Measurements from ENCODE around the gene HRH3. TPM values are rescaled to one million over a fixed set of nuclear protein-coding genes. Genes with fewer than 3 reads are reported as not detected.

HRH3 gene
- total RNA-seq, 1 donor from 2014 or later: 0.07 TPM

GRCh38 chr20:62237801-62238568, 17.9 kb upstream of the HRH3 start, which contains the start of gene OSBPL2:
Gene OSBPL2 (plus strand): TSS chr20:62238521. CDS start chr20:62256185, 17,664 bp downstream.
- peaks cover 9% of the 10 kb centered on the region for H3K4me1 ChIP-seq (ENCODE audit: insufficient read depth, low read length)
- H3K27ac Mint-ChIP-seq (ENCODE audit: unreplicated experiment): peak within 1 kb of the TSS; percentile 66
- peaks cover 40% of the 10 kb centered on the region for H4K20me1 ChIP-seq (ENCODE audit: insufficient read depth, low read length)
- peaks cover 4% of the 10 kb centered on the region for H3K27me3 Mint-ChIP-seq (ENCODE audit: low read depth, unreplicated experiment)
- H2AFZ ChIP-seq (ENCODE audit: low read depth, low read length): peak within 1 kb of the TSS; percentile 74
- peaks cover 40% of the 10 kb centered on the region for H3K79me2 ChIP-seq (ENCODE audit: insufficient read depth, low read length)
- H3K4me2 ChIP-seq (ENCODE audit: low read length): peak within 1 kb of the TSS; percentile 86
- no peaks in the 10 kb centered on the region for H3K27me3 ChIP-seq (ENCODE audit: insufficient read depth, low read length)
- peaks cover 3% of the 10 kb centered on the region for H3K9me3 Mint-ChIP-seq (ENCODE audit: unreplicated experiment)
- H3K4me1 Mint-ChIP-seq (ENCODE audit: low read depth, unreplicated experiment): peaks cover 10% of the 10 kb centered on the region
- TF ChIP-seq CTCF (IDR thresholded peaks at IDR 0.05; ENCODE audit: insufficient read depth, low read depth, low read length) (no peak), EZH2 (IDR thresholded peaks at IDR 0.05; ENCODE audit: insufficient read depth, low read length) (no peak)
- H3K4me3 Mint-ChIP-seq (ENCODE audit: unreplicated experiment): peak within 1 kb of the TSS; percentile 92
- H3K4me3 ChIP-seq (ENCODE audit: insufficient read depth, low read depth, low read length): peak within 1 kb of the TSS; percentile 67
- peaks cover 11% of the 10 kb centered on the region for H3K36me3 Mint-ChIP-seq (ENCODE audit: low read depth, unreplicated experiment)
- no peaks in the 10 kb centered on the region for H3K36me3 ChIP-seq (ENCODE audit: insufficient read depth, low read length)
- FAIRE-seq (no peak), DNase-seq (ENCODE audit: low read depth) (peak; percentile 89)
- H3K9ac ChIP-seq (ENCODE audit: low read length): peak within 1 kb of the TSS; percentile 79
- peaks cover 3% of the 10 kb centered on the region for H3K9me3 ChIP-seq (ENCODE audit: insufficient read depth, low read depth, low read length)
- no peak within 1 kb of the TSS for H3K27ac ChIP-seq (ENCODE audit: low read depth, low read length)

GRCh38 chr20:62237514-62237800, 17.4 kb upstream of the HRH3 start:
- Mint-ChIP-seq H3K27ac (ENCODE audit: unreplicated experiment) (peak overlapping the region; percentile 62), H3K9me3 (ENCODE audit: unreplicated experiment) (peaks cover 3% of the 10 kb centered on the region)

More at GRCh38 chr20:62237514-62237800, 17.4 kb upstream of the HRH3 start:
- Mint-ChIP-seq H3K36me3 (ENCODE audit: low read depth, unreplicated experiment) (peaks cover 11% of the 10 kb centered on the region), H3K27me3 (ENCODE audit: low read depth, unreplicated experiment) (peaks cover 4% of the 10 kb centered on the region), H3K4me1 (ENCODE audit: low read depth, unreplicated experiment) (peaks cover 9% of the 10 kb centered on the region), H3K4me3 (ENCODE audit: unreplicated experiment) (peak overlapping the region; percentile 84)
- Histone ChIP-seq H3K4me3 (ENCODE audit: insufficient read depth, low read depth, low read length) (peak overlapping the region; percentile 52), H3K27ac (ENCODE audit: low read depth, low read length) (no peak overlapping the region), H3K79me2 (ENCODE audit: insufficient read depth, low read length) (peaks cover 35% of the 10 kb centered on the region), H3K27me3 (ENCODE audit: insufficient read depth, low read length) (no peaks in the 10 kb centered on the region), H3K9me3 (ENCODE audit: insufficient read depth, low read depth, low read length) (peaks cover 3% of the 10 kb centered on the region), H4K20me1 (ENCODE audit: insufficient read depth, low read length) (peaks cover 35% of the 10 kb centered on the region), H3K4me1 (ENCODE audit: insufficient read depth, low read length) (peaks cover 9% of the 10 kb centered on the region), H3K36me3 (ENCODE audit: insufficient read depth, low read length) (no peaks in the 10 kb centered on the region), H3K9ac (ENCODE audit: low read length) (no peak overlapping the region), H2AFZ (ENCODE audit: low read depth, low read length) (peak overlapping the region; percentile 74), H3K4me2 (ENCODE audit: low read length) (peak overlapping the region; percentile 86)
- DNase-seq (ENCODE audit: low read depth) (no peak), FAIRE-seq (no peak)
- TF ChIP-seq EZH2 (IDR thresholded peaks at IDR 0.05; ENCODE audit: insufficient read depth, low read length): no peak
- no peak for TF ChIP-seq CTCF (IDR thresholded peaks at IDR 0.05; ENCODE audit: insufficient read depth, low read depth, low read length)

All from astrocyte (in vitro differentiated cells and primary cell).